Left forelimb (tissue), 1 donor: ENCODE measurements around the gene RPS23.
A peak's percentile ranks its signal among the peaks of the same experiment; 100 is the strongest.

Source experiments
- DNase-seq: peaks from one replicate; pipeline ENCODE4 v3.0.0-alpha.2; 2018; ENCODE audit warnings: low spot score

Gene RPS23

GRCh38 chr5:82277987-82278710 lies at the start of gene RPS23:
TSS of gene RPS23 (minus strand) at chr5:82278354. CDS start at chr5:82278323, 31 bp downstream.
- peak; percentile 94 for DNase-seq

- DNase-seq, result no peak
Measured at GRCh38 chr5:82327941-82328340, 49.8 kb upstream of the RPS23 start.

- DNase-seq, result no peak
Measured at GRCh38 chr5:82325996-82326395, 47.8 kb upstream of the RPS23 start.

DNA sequence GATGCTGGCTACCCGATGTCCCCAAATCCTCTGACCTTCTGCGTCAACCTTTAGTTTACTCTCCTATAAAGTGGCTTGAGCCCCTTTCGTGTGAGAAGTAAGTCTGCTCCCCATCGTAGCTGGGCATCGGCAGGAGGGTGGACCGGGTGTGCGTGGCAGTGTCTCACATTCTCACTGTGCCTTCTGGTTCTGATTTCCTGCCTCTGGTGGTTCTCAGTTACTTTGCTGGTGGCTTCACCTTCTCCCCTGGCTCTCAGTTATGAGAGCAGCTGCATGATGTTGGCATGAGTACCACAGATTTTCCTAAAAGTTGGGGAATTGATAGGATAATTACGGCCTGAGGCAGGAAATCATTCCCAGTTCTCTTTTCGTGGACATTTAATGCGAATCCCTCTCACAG lies 47.0 kb upstream of the RPS23 start:
- no peak for DNase-seq

DNA sequence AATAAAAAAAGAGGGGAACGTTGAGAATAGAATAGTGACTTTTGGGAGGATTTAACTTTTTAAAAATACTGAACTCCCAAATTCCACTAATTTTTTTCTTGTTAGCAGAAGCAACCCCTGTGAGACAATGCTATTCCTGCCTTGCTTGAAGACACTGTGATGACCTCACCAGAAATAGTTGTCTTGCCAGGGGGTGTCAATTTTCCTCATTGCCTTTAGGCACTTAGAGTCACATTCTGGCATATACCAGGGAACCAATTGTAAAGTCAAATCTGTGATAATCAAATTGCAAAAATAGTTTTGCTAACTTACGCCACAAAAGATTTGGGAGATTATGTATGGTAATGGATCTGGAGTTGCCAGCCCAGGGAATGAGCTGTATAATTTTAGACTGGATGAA lies 42.8 kb upstream of the RPS23 start:
- DNase-seq, result no peak

- DNase-seq, result no peak
Measured at GRCh38 chr5:82319651-82320376, 41.7 kb upstream of the RPS23 start.

DNA sequence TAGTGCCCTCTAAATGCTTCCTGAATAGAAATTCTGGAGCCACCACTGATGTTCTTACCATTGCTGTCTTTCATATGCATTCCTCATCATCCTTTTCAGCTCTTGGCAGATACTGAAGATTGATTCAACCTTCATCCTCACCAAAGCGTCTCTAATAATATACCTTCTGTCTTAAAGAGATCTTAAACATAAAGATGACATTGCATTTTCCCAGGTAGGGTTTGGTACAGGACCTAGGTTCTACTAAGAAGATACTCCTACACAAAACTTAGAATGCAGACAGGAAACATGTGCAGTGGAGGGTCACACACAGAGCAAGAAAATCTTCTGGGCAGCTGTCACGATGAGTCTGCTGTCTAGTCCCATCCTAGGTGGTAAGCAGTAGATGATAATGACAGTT lies 41.0 kb upstream of the RPS23 start:
- no peak for DNase-seq

GRCh38 chr5:82314964-82315758 lies 37.0 kb upstream of the RPS23 start:
- DNase-seq, result no peak

GRCh38 chr5:82313016-82313415 lies 34.9 kb upstream of the RPS23 start:
- DNase-seq, result no peak

DNA sequence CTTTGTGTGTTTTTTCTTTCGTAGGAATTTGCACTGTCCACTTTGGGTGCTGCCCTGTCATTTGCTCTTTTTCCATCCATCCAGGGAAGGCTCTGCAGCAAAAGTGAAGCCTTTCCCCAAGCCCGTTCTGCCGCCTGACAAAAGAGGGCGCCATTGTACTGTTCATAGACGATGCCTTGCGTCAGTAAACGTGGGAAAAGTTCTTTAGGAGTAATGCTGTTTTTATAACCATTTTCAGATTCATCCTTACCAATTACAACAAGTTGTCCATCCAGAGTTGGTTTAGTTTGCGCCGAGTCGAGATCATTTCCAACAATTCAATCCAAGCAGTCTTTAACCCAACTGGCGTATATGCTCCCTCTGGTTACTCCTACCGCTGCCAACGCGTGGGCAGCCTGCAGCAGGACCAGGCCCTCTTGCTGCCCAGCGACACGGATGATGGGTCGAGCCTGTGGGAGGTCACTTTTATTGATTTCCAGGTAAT lies 34.3 kb upstream of the RPS23 start:
- peak; percentile 76 for DNase-seq

GRCh38 chr5:82309091-82309531 lies 31.0 kb upstream of the RPS23 start:
- no peak for DNase-seq

DNA sequence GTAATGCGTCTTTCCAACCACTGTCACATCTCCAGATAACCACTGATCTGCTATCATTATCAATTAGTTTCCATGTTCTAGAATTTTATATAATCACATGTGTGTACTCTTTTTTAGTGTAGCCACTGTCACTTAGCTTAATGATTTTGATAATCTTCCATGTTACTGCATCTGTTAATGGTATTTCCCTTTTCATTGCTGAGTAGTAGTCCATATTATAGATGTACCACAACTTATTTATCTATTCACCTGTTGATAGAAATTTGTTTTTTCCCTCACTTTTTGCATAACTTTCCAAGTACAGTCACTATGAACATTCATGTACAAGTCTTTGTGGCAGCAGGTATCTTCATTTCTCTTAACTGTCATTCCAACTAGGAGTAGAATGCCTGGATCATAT lies 30.3 kb upstream of the RPS23 start:
- DNase-seq, result no peak

- no peak for DNase-seq
Measured at GRCh38 chr5:82307451-82307850, 29.3 kb upstream of the RPS23 start.

- no peak for DNase-seq
Measured at GRCh38 chr5:82306151-82306550, 28.0 kb upstream of the RPS23 start.

DNA sequence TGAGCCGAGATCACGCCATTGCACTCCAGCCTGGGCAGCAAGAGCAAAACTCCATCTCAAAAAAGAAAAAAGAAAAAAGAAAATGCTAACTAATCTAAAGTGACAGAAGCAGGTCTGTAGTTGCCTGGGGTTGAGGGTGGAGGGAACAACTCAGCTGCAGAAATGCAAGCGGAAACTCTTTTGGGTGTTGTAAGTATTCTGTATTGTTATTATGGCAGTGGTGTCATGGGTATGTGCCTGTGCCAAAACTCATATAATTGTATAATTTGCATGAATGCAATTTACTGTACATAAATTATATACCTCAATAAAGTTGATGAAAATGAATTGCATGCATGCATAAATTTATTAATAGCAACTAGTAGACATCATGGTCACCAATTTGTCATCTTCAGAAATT lies 23.0 kb upstream of the RPS23 start:
- DNase-seq, result no peak

- DNase-seq, result no peak
Measured at GRCh38 chr5:82298668-82299067, 20.5 kb upstream of the RPS23 start.

DNA sequence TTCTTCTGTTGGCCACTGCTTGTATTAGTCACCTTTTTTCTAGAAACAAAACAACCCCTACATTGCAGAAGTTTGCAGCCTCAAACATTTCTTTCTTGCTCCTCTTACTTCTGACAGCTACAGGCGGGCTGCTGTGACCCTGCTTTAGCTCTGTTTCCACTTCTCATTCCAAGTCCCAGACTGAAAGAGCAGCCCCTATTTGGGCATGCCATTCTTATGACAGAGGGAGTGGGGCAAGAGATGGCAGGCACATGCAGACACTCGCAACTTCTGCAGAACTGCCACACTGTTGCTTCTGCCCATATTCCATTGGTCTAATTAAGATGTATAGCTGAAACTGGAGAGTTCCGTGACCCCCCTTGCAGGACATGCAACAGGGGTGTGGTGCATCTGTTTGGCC lies 19.6 kb upstream of the RPS23 start:
- no peak for DNase-seq

- no peak for DNase-seq
Measured at GRCh38 chr5:82296929-82297328, 18.8 kb upstream of the RPS23 start.

DNA sequence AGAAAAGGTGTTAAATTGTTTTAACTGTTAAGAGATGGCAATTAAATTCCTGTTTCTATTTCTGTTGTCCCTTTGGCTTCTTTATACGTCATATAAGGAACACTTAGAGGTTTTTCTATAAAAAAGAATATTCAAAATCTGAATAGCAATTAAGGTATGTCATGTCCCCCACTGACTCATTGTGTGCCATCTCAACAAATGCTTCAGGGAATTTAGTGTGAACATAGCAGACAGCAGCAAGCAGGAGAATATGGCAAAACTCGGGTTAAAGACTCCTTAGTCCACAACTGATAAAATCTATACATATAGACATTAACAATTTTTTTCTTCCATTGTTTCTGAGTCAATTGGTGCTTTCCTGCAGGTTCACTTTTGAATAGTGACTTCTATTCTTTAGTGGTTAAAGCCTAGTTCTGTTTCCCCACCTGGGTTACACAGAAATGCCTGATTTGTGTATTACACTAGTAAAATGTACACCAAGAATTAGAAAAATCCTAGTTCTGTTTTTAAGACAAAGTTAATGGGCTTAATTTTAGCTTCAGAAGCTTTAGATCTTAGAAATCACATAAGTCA lies 17.9 kb upstream of the RPS23 start:
- no peak for DNase-seq

DNA sequence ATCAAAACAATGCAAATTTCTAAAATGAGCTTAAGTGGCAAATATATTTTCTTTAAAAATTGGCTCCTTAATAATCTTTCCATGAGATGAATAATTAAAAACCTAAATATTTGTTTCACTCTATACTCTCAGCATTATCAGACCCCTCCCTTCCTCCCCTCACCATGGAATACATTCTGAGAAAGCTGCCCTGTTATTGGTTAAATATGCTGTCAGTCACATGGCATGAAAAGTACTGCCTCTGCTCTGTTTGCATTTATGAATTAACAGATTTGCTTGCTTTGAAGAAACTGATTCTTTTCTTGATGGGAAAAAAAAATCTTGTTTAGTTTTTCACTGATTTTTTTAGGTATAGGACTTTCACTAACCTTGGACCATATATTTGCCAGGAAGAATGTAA lies 17.0 kb upstream of the RPS23 start:
- DNase-seq, result no peak

DNA sequence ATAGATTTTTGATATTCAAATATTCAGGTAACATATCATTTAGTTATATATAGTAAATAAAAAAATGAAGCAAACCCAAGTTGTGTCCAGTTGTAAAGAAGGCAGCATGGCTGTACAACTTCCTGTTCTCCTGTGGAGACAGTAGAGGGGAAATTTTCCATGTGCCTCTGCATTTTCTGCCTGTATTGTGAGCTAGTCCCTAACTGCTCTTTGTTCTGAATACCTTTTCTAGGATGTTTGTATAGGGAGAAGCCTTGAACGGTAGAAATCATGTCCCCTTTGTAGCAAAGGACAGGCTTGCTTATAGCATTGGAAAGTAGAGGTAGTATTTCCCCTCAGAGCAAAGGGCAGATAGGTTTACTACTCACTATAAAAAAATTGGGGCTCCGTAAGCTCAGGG lies 13.3 kb upstream of the RPS23 start:
- no peak for DNase-seq

- DNase-seq, result no peak
Measured at GRCh38 chr5:82290908-82291307, 12.8 kb upstream of the RPS23 start.
